Dedifferentiated amniotic fluid mesenchymal stem cell (primary cell): ENCODE measurements around the gene PPP1R2C.

ENCODE experiments used
- DNase-seq: peaks from one replicate; pipeline ENCODE4 v3.0.0-alpha.2; 2016; ENCODE audit errors: extremely low spot score

Gene PPP1R2C

DNA sequence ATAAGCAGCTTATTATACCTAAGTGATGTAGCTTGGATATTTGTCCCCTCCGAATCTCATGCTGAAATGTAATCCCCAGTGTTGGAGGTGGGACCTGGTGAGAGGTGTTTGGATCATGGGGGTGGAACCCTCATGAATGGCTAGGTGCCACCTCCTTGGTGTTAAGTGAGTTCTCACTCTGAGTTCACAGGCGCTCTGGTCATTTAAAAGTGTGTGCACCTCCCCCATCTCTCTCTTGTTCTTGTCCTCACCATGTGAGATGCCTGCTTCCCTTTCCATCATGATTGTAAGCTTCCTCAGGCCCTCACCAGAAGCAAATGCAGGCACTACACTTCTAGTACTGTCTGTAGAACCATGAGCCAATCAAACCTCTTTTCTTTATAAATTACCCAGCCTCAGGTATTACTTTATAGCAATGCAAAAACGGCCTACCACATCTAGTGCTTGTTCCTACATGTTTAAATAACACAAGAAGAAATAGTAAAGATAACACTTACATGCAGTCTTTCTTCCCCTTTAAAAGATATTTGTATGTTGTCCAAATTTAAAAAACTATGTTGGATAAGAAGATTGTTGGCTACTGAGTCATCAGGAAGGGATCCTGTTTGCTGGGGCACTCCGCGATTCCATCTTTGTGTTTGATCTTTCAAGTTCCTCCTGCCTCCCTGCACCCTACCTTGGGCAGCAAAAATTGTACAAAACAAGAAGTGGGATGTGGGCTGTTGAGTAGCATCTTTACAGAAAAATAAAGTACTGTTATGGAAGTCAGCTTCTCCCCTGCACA is 29.7 kb downstream of the PPP1R2C start:
- DNase-seq = no peak

DNA sequence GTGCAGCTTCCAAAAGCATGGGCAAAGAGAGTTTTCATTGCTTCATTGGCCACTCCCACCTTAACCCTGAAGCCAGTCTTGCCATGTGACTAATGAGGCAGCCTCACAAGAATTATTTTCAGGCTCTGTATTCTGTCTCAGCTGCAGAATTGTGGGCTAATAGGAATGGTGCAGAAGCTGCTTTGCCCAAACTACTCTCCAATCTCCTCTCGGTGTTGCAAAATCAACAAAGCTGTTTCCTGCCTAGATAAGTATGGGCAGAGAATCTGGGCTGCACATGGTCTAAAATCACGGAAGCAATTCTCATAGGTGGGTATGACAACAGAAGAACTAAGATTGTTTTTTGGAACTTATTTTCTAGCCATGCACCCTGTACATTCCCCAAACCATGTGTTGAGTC is 31.4 kb downstream of the PPP1R2C start:
- DNase-seq = no peak

GRCh38 chrX:42740456-42740855 is 37.5 kb downstream of the PPP1R2C start:
- DNase-seq = no peak

DNA sequence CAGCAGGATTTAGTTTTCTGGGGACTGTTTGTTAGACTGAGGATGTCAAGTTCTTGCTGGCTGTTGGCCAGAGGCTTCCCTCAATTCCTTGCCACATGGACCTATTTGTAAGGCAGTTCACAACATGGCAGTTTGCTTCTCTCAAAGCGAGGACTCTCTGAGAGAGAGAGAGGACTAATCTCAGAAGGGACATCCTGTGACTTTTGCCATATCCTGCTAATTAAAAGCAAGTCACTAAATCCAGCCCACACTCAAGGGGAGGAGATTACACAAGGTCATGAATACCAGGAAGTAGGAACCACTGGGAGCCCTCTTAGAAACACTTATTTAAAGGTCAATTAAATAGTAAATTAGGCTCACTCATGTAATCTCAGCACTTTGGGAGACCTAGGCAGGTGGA is 38.2 kb downstream of the PPP1R2C start:
- DNase-seq = no peak

DNA sequence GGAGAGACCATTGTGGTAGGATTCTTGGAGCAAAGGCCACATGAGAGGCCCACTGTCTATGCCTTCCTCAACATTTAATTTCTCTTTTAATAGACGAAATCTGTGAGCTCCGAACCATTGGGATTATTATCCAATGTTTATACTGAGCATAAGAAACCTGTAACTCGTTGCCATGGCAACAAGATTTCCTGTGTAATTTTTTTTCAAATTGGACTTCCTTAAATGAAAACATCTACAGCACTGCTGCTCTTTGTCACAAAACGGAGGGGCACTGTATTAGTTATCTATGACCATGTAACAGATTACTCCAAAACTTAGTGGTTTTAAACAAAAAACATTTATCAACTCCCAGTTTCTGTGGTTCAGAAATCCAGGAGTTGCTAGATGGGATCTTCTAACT is 38.7 kb downstream of the PPP1R2C start:
- DNase-seq = no peak

GRCh38 chrX:42738552-42738951 is 39.4 kb downstream of the PPP1R2C start:
- DNase-seq = no peak

DNA sequence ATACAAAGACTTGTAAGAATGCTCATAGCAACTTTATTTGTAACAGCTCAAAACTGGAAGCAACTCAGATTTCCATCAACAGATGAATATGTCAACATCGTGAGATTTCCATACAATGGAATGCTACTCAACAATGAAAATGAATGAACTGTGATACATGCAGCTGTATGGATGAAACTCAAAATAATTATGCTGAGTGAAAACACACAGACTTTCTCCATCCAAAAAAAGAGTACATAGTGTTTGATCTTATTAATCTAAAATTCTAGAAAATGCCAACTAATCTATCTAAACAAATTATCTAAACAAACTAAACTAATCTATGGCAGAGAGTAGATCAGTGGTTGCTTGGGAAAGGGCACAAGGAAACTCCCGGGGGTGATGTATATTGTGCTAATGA is 42.7 kb downstream of the PPP1R2C start:
- DNase-seq = no peak

GRCh38 chrX:42732506-42732905 is 45.5 kb downstream of the PPP1R2C start:
- no peak for DNase-seq
